Measurements from ENCODE around the gene PLXND1.

PLXND1 gene

GRCh38 chr3:129543999-129544398 lies 62.5 kb downstream of the PLXND1 start:
- no peak overlapping the region for H3K27ac ChIP-seq
- TF ChIP-seq CTCF (conservative IDR thresholded peaks at IDR 0.05), result no peak

GRCh38 chr3:129543156-129543790 lies 63.2 kb downstream of the PLXND1 start, which contains the start of gene H1-8:
Gene H1-8 (plus strand): TSS chr3:129543175. CDS start chr3:129543219, 44 bp downstream.
- H3K27ac ChIP-seq, result no peak within 1 kb of the TSS
- no peak for TF ChIP-seq CTCF (conservative IDR thresholded peaks at IDR 0.05)

- TF ChIP-seq CTCF (conservative IDR thresholded peaks at IDR 0.05), result no peak
- H3K27ac ChIP-seq, result no peak overlapping the region
Observed at GRCh38 chr3:129542747-129543146, 63.7 kb downstream of the PLXND1 start.

- H3K27ac ChIP-seq, result no peak overlapping the region
- no peak for TF ChIP-seq CTCF (conservative IDR thresholded peaks at IDR 0.05)
Observed at GRCh38 chr3:129540776-129541516, 65.5 kb downstream of the PLXND1 start.

GRCh38 chr3:129539206-129539605 lies 67.3 kb downstream of the PLXND1 start:
- TF ChIP-seq CTCF (conservative IDR thresholded peaks at IDR 0.05), result no peak
- H3K27ac ChIP-seq, result no peak overlapping the region

GRCh38 chr3:129536804-129537203 lies 69.7 kb downstream of the PLXND1 start:
- H3K27ac ChIP-seq, result no peak overlapping the region
- TF ChIP-seq CTCF (conservative IDR thresholded peaks at IDR 0.05), result no peak

GRCh38 chr3:129536374-129536667 lies 70.2 kb downstream of the PLXND1 start:
- H3K27ac ChIP-seq, result no peak overlapping the region
- TF ChIP-seq CTCF (conservative IDR thresholded peaks at IDR 0.05), result no peak

All from VCaP (cell line).